IMR-90 (cell line): ENCODE results near the gene ARPC5L.

Experiments
- BHLHE40 ChIP-seq: fragments of 150-350 bp; IDR thresholded peaks from 2 replicates; pipeline ENCODE4 v1.6.1; 2016; ENCODE audit warnings: mild to moderate bottlenecking, low read depth, low read length
- CEBPB ChIP-seq: IDR thresholded peaks from 2 replicates; pipeline ENCODE4 v1.6.1; 2012; ENCODE audit warnings: low read depth, low read length, improper control_type of control experiment
- CHD1 ChIP-seq: IDR thresholded peaks from 2 replicates; pipeline ENCODE4 v1.6.1; 2012; ENCODE audit warnings: low read depth, low read length, improper control_type of control experiment
- MAFK ChIP-seq: IDR thresholded peaks from 2 replicates; pipeline ENCODE4 v1.6.1; 2012; ENCODE audit warnings: low read depth, low read length, improper control_type of control experiment
- MAZ ChIP-seq: IDR thresholded peaks from 2 replicates; pipeline ENCODE4 v1.6.1; 2012; ENCODE audit warnings: low read depth, mild to moderate bottlenecking, low read length, improper control_type of control experiment, moderate library complexity, borderline replicate concordance
- MXI1 ChIP-seq: IDR thresholded peaks from 2 replicates; pipeline ENCODE4 v1.6.1; 2012; ENCODE audit warnings: low read depth, mild to moderate bottlenecking, low read length, moderate library complexity, borderline replicate concordance
- POLR2A ChIP-seq: IDR thresholded peaks from 2 replicates; pipeline ENCODE4 v1.6.1; 2012; ENCODE audit warnings: mild to moderate bottlenecking, low read depth, low read length
- RAD21 ChIP-seq: IDR thresholded peaks from 2 replicates; pipeline ENCODE4 v1.6.1; 2012; ENCODE audit warnings: low read length, improper control_type of control experiment
- RCOR1 ChIP-seq: IDR thresholded peaks from 2 replicates; pipeline ENCODE4 v1.6.1; 2012; ENCODE audit warnings: mild to moderate bottlenecking, low read length, improper control_type of control experiment; ENCODE audit not compliant: insufficient replicate concordance
- RFX5 ChIP-seq: IDR thresholded peaks from 2 replicates; pipeline ENCODE4 v1.8.0; 2012; ENCODE audit warnings: low read depth, mild to moderate bottlenecking, low read length, moderate library complexity
- SMC3 ChIP-seq: fragments of 150-350 bp; IDR thresholded peaks from 2 replicates; pipeline ENCODE4 v1.6.1; 2016; ENCODE audit warnings: low read depth, mild to moderate bottlenecking, antibody characterized with exemption, low read length, moderate library complexity
- USF2 ChIP-seq: fragments of 150-350 bp; IDR thresholded peaks from 2 replicates; pipeline ENCODE4 v1.6.1; 2017; ENCODE audit warnings: mild to moderate bottlenecking, antibody characterized with exemption, low read length, low read depth
- TF ChIP-seq, protein P1 (sequence below): conservative IDR thresholded peaks from 2 replicates; pipeline ENCODE4 v1.5.1; 2012; ENCODE audit warnings: mild to moderate bottlenecking, low read depth, low read length, improper control_type of control experiment
- TF ChIP-seq, protein P2 (sequence below): fragments of 150-350 bp; IDR thresholded peaks from 2 replicates; pipeline ENCODE4 v1.6.1; 2016; ENCODE audit warnings: low read depth, mild to moderate bottlenecking, low read length, moderate library complexity, borderline replicate concordance

GRCh38 chr9:124846969-124847368 lies 15.0 kb upstream of the ARPC5L start:
- TF ChIP-seq, protein P1, sequence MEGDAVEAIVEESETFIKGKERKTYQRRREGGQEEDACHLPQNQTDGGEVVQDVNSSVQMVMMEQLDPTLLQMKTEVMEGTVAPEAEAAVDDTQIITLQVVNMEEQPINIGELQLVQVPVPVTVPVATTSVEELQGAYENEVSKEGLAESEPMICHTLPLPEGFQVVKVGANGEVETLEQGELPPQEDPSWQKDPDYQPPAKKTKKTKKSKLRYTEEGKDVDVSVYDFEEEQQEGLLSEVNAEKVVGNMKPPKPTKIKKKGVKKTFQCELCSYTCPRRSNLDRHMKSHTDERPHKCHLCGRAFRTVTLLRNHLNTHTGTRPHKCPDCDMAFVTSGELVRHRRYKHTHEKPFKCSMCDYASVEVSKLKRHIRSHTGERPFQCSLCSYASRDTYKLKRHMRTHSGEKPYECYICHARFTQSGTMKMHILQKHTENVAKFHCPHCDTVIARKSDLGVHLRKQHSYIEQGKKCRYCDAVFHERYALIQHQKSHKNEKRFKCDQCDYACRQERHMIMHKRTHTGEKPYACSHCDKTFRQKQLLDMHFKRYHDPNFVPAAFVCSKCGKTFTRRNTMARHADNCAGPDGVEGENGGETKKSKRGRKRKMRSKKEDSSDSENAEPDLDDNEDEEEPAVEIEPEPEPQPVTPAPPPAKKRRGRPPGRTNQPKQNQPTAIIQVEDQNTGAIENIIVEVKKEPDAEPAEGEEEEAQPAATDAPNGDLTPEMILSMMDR: no peak
- TF ChIP-seq POLR2A (no peak), MXI1 (no peak), SMC3 (no peak), RAD21 (no peak), BHLHE40 (no peak), CHD1 (no peak), CEBPB (no peak), MAFK (no peak), RFX5 (no peak), MAZ (no peak), RCOR1 (no peak), USF2 (no peak)
- TF ChIP-seq, protein P2, sequence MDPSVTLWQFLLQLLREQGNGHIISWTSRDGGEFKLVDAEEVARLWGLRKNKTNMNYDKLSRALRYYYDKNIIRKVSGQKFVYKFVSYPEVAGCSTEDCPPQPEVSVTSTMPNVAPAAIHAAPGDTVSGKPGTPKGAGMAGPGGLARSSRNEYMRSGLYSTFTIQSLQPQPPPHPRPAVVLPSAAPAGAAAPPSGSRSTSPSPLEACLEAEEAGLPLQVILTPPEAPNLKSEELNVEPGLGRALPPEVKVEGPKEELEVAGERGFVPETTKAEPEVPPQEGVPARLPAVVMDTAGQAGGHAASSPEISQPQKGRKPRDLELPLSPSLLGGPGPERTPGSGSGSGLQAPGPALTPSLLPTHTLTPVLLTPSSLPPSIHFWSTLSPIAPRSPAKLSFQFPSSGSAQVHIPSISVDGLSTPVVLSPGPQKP: no peak
